ENCODE measurements around the gene TMUB1.
A peak's percentile ranks its signal among the peaks of the same experiment; 100 is the strongest.

TMUB1 gene

DNA sequence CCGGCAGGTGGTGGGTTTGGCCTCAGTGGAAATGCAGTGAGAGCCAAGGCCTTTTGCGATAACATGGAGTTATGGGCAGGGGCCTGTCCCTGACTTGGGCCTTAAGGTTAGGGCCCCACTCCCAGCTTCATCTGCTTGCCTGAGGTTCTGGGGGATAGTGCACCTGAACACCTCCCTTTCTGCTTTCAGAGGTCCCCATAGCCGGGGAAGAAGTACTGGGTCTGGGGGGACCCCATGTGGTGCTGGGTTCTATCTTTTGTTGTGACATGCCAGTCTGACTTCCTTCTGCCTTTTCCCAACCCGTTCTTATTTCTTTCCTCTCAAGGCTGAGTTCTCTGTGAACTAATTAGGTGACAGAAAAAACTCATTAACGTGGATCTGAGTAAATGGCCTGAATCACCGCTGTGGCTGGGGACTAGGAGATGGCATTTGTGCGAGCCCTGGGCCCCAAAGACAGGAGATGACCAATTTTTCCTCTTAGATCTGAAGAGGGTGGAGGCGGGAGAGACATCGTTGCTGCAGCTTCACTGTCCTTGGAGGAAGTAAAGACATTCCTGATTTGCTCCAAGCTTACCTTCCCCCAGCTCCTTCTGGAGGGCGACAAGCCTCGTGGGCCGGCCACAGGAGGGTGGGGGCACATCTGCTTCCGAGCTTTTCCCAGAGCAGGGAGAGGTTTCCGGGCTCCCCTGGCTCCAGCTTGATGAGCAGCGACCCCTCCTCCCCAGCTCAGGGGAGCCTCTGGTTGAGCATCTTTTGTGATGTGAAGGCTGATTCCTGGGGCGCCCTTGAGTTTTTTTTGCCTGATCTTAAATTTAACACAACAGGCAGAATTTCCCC, 4.9 kb upstream of the TMUB1 start:
- TF ChIP-seq, protein P1, sequence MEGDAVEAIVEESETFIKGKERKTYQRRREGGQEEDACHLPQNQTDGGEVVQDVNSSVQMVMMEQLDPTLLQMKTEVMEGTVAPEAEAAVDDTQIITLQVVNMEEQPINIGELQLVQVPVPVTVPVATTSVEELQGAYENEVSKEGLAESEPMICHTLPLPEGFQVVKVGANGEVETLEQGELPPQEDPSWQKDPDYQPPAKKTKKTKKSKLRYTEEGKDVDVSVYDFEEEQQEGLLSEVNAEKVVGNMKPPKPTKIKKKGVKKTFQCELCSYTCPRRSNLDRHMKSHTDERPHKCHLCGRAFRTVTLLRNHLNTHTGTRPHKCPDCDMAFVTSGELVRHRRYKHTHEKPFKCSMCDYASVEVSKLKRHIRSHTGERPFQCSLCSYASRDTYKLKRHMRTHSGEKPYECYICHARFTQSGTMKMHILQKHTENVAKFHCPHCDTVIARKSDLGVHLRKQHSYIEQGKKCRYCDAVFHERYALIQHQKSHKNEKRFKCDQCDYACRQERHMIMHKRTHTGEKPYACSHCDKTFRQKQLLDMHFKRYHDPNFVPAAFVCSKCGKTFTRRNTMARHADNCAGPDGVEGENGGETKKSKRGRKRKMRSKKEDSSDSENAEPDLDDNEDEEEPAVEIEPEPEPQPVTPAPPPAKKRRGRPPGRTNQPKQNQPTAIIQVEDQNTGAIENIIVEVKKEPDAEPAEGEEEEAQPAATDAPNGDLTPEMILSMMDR (IDR thresholded peaks at IDR 0.05; ENCODE audit: low read depth, low read length), result no peak
- peaks cover 23% of the 10 kb centered on the region for H3K4me1 ChIP-seq
- no peak for DNase-seq
- peak overlapping the region; percentile 94 for H3K4me3 ChIP-seq (ENCODE audit: low read depth, low read length)
- H3K36me3 ChIP-seq, result peaks cover 40% of the 10 kb centered on the region
- no peaks in the 10 kb centered on the region for H3K27me3 ChIP-seq
- no peaks in the 10 kb centered on the region for H3K9me3 ChIP-seq

DNA sequence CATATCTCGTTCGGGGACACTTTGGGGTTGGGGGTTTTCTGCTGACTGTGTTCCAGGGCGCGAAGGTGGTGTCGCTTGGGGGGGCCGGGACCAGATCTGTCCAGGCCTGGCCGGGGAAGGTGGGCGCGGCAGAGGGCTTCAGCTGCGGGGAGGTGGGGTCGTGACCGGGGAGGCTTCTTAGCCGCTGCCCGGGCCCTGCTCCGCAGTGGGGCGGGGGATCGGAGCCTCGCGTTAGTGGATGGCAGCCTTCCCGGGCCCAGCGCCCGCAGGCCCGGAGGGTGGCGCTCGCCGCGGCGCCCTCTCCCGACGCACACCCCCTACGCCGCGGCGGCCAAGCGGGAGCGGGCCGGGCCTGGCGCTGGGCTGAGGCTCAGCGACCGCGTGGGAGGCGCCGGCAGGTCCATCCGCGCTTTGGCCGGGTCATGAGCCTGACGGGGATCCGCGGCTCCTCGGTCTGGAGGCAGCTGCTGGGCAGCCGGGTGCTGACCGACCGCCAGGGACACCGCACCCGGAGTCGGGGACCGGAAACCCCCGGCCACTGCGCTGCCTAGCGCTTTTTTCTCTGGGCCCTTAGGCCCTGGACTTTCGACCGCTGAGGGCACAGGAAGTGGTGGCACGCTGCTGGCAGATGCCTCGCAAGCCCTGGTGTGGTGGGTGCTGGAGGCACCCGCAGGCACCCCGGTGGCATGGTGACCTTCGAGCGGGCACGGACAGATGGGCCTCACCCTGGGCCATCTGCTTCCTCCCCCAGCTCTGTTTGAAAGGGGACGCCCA, 4.1 kb upstream of the TMUB1 start:
- H3K4me3 ChIP-seq (ENCODE audit: low read depth, low read length), result peak overlapping the region; percentile 94
- TF ChIP-seq, protein P1 (IDR thresholded peaks at IDR 0.05; ENCODE audit: low read depth, low read length), result no peak
- peaks cover 35% of the 10 kb centered on the region for H3K36me3 ChIP-seq
- peaks cover 23% of the 10 kb centered on the region for H3K4me1 ChIP-seq
- H3K9me3 ChIP-seq, result no peaks in the 10 kb centered on the region
- H3K27me3 ChIP-seq, result no peaks in the 10 kb centered on the region
- DNase-seq, result peak; percentile 67

DNA sequence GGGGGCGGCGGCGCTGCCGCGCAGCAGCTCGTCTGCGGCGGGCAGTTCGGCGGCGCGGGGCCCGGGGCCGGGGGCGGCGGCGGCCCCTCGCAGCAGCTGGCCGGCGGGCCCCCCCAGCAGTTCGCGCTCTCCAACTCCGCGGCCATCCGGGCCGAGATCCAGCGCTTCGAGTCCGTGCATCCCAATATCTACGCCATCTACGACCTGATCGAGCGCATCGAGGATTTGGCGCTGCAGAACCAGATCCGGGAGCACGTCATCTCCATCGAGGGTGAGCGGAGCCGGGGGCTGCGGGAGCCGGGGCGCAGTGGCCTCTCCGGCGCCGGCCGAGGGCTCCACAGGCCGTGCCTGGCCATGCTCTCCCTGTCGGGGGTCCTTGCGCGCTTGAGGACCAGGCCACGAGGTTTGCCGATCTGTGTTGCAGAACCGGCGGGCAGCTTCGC, 3.5 kb upstream of the TMUB1 start:
- DNase-seq, result peak; percentile 52
- peaks cover 26% of the 10 kb centered on the region for H3K4me1 ChIP-seq
- no peaks in the 10 kb centered on the region for H3K27me3 ChIP-seq
- TF ChIP-seq, protein P1 (IDR thresholded peaks at IDR 0.05; ENCODE audit: low read depth, low read length), result no peak
- peaks cover 30% of the 10 kb centered on the region for H3K36me3 ChIP-seq
- H3K4me3 ChIP-seq (ENCODE audit: low read depth, low read length), result peak overlapping the region; percentile 94
- no peaks in the 10 kb centered on the region for H3K9me3 ChIP-seq

DNA sequence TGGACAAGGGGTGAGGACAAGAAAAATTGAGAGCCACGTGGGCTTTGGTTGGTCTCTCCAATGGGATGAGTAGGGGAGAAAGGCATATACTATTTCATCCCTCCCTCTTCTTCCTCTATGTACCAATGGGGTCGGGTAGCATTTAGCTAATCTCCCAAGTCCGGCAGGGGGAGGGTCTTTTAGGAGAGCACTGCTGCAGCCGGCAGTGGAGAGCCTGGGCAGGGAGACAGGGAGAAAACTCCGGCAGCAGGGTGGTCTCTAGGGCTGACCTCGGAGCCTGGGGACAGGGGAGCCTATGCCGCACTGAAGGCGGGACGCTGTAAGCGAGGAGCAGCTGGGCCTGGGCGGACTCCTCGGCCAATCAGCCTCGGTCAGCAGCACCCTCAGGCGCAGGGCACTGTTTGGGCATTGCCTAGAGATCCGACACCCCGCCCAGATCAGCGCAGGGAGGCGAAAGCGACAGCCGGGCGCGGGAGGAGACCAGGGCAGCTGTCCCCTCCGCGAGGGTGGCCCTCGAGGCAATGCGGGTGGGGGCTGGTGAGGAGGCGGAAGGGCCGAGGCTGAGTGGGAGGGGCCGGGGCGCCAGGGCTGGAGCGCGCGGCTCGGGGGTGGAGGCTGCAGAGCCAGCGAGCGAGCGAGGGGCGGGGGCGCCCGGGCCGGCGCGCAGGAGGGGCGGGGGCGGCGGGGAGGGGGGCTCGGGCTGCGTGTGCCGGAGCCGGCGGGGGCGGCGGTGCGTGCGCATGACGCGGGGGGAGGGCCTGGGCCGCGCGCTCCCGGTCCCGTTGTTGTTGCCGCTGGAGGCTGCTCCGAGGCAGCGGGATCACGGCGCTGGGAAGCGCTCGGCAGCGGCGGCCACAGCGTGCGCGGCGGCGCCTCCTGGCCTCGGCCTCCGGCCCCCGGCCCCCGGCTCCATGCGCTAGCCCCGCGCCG, 2.7 kb upstream of the TMUB1 start, which contains the start of gene AGAP3:
AGAP3 (plus strand) TSS at position 785 of the 930 bp plus-strand sequence. CDS start 267 bp downstream, outside the sequence.
- Histone ChIP-seq H3K4me1 (peaks cover 26% of the 10 kb centered on the region), H3K4me3 (ENCODE audit: low read depth, low read length) (peak within 1 kb of the TSS; percentile 94), H3K27me3 (no peaks in the 10 kb centered on the region), H3K9me3 (no peaks in the 10 kb centered on the region), H3K36me3 (peaks cover 21% of the 10 kb centered on the region)
- TF ChIP-seq, protein P1 (IDR thresholded peaks at IDR 0.05; ENCODE audit: low read depth, low read length), result no peak
- DNase-seq, result peak; percentile 95

DNA sequence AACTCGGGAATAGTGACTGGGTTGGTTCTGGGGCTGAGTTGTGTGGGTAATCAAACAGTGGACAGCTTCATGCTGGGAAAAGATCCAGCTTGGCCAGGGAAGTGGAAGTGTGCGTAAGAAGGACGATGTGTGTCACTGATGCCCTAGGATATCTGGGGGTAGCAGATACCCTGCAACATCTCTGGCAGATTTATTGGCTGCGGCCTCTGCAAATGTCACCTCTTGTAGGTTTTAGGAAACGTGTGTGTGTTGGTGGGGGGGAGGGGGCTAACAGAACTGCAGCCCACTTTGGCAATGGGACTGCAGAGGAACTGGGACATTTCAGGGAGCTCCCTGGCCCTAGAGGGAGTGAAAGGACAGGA, 2.0 kb upstream of the TMUB1 start:
- Histone ChIP-seq H3K4me3 (ENCODE audit: low read depth, low read length) (peak overlapping the region; percentile 58), H3K27me3 (no peaks in the 10 kb centered on the region), H3K9me3 (no peaks in the 10 kb centered on the region), H3K36me3 (peaks cover 20% of the 10 kb centered on the region), H3K4me1 (peaks cover 26% of the 10 kb centered on the region)
- DNase-seq, result no peak
- TF ChIP-seq, protein P1 (IDR thresholded peaks at IDR 0.05; ENCODE audit: low read depth, low read length), result no peak
